Hematopoietic multipotent progenitor cell (in vitro differentiated cells): Measurements from ENCODE around the gene DHX58. TPM values are rescaled to one million over a fixed set of nuclear protein-coding genes. Genes with fewer than 3 reads are reported as not detected.

ENCODE experiments used
- DNase-seq, 3 donors: peaks; one replicate each; pipeline ENCODE4 v3.0.0-alpha.2; 2011 to 2015; ENCODE audit warnings: low read depth in 2 of 3, low spot score in 2 of 3
- total RNA-seq: library from RNA; depleted of rRNA; stranded (reverse); fragments of >200 nt; gene quantifications from one replicate; pipeline ENCODE4 v1.2.3, GENCODE V29; 2012

Gene DHX58
- total RNA-seq, 1 donor, result 47.4 TPM

DNA sequence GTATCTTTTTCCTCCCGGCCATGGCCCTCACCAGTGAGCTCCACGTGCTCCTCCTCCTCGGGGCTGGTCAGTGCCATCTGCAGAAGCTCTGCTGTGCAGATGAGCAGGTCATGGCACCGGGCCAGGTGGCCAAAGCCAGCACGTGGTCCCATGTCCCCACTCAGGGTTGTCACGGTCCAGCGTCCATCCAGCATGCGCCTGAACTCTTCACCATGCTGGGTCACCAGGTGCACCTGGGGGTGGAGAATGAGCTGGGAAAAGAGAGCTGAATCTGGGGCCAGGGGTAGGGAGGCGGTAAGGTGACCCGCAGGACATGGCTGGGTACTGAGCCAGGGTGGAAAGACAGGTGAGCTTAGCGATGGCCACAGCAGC lies 1.3 kb downstream of the DHX58 start:
- DNase-seq, result no peak

DNA sequence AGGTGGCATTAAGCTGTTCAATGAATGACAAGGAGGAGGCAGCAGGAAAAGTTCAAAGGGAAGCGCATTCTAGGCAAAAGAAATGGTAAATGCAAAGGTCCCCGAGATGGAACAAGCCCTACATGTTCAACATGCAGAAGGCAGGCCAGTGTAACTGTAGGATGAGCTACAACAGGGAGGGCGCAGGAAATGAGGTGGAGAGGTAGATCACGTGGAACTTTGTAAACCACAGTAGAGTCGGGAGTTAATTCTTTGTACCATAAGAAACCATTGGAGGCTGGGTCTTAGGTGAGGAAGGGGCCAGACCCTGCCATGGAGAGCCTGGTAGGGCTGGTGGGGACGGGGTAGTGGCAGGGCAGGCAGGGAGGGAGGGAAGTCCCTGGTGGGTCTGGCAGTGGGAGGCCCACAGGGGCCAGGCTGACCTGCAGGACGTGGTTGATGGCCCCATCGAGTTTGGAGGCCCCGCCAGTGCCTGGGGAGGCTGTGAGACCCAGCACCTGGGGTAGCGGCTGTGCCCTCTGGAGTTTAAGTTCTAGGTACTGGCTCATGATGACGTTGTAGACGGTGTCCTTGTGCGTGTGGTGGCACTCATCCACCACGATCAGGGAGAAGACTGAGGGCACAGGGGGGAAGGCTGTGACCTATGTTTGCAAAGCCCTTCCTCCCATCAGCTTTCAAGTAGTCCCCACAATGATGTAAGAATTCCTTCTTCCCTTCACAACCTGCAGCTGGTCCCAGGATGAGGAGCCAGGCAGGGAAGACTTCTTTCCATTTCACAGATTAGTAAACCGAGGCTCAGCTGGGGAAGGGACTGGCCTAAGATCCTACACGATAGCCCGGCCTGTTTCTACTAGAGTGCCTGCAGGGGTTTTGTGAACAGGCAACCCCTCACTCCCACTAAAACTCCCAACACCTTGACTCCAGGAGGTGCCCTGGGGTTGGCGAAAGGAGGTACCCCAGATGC lies 1.9 kb downstream of the DHX58 start:
- DNase-seq, result no peak

DNA sequence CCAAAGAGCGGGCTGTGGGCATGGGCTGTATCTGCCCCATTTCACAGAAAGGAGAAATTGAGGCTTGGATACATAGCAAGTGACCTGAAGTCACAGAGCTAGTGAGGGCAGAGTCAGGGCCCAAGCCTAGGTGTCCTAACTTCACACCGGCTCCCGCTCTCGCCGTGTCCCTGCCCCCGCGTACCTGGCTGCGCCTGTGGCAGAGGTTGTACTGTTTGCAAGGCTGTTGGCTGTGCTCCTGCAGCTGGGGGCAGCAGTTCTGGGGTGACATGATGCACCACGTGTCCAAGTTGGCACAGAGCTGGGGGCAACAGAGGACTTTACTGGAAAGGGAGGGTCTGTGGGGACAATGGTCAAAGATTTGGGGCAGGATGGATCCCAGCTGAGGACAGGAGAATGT lies 3.4 kb downstream of the DHX58 start:
- DNase-seq, result no peak

DNA sequence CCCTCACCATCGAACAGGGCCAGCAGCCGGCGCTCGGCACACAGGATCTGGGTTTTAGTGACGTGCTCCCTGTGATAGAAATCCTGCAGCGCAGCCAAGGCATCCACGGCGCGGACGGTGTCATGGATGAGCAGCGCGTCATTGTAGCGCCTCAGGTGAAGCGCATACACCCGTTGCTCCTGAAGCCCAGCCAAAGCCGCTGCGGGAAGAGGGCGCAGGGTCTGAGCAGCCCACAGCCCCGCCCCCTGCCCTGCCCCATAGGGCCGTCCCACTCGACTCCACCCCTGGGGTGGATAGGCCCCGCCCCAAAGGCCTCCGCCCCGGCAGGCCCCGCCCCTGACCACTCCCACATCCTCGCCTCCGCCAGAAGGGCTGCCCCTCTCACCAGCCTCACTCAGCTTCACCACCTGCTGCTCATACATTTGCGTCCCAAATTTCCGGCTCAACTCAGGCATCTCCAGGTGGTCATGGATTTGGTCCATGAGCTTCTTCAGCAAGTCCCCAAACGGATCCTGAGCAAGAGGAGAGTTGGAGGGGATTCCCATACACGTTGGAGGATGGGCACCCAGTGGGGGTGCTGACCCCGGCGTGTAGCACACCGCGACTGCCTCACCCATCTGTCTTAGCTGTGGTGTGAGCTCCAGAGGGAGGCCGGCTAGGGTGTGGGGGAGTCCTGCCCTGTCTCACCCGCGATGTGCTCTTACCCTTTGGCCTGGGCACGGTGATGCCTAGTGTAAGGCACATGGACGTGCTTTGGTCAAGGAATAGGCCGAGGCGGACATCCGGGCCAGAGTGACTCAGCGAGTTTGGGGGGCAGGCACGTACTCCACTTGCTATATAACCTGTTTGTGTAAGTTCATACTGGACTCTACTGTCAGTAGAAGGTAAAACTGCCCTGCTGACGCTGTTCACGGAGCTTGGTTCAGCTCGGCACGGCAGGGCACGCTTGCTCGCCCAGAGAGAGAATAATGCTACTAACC lies 4.6 kb downstream of the DHX58 start:
- DNase-seq, result peak; percentile 65 to 92 (median 89)

DNA sequence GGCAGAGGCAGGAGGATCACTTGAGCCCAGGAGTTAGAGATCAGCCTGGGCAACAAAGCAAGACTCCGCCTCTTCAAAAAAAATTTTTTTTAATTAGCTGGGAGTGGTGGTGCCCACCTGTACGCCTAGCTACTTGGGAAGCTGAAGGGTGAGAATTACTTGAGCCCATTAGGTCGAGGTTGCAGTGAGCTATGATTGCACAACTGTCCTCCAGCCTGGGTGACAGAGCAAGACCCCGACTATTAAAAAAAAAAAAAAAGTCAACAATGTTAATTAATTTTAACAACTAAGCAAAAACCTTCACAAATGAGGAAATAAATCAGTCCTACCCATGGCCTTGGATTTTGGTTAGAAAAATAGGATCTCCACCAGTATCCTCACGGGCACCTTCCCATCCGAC lies 5.4 kb downstream of the DHX58 start:
- DNase-seq, result no peak

DNA sequence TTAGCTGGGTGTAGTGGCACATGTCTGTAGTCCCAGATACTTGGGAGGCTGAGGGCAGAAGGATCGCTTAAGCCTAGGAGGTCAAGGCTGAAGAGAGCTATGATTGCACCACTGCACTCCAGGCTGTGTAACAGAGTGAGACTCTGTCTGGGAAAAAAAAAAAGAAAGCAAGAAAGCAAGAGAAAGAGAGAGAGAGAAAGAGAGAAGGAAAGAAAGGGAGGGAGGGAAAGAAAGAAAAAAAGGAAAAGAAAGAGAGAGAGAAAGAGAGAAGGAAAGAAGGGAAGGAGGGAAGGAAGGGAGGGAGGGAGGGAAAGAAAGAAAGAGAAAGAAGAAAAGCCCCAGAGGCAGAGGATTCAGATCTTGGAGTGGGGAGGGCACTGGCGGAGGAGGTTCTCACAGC lies 6.5 kb downstream of the DHX58 start:
- DNase-seq, result no peak

DNA sequence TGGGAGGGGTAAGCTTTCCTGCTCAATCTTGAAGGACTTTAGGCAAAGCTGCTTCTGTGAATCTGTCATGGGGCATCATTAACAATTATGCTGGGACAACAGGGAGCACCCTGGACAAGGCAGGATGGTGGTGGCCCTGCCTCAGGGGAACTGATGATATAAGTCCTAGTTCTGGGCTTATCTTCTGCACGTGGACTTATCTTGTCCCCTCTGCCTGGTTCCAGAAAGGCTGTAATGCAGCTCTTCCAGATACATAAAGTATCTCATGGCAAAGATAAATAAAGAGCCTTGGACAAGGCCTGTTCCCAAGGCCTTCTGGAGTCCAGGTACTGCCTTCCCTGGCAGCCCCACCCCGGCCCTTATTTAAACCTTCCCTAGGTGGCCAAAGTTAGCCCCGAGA lies 8.2 kb downstream of the DHX58 start:
- no peak for DNase-seq

DNA sequence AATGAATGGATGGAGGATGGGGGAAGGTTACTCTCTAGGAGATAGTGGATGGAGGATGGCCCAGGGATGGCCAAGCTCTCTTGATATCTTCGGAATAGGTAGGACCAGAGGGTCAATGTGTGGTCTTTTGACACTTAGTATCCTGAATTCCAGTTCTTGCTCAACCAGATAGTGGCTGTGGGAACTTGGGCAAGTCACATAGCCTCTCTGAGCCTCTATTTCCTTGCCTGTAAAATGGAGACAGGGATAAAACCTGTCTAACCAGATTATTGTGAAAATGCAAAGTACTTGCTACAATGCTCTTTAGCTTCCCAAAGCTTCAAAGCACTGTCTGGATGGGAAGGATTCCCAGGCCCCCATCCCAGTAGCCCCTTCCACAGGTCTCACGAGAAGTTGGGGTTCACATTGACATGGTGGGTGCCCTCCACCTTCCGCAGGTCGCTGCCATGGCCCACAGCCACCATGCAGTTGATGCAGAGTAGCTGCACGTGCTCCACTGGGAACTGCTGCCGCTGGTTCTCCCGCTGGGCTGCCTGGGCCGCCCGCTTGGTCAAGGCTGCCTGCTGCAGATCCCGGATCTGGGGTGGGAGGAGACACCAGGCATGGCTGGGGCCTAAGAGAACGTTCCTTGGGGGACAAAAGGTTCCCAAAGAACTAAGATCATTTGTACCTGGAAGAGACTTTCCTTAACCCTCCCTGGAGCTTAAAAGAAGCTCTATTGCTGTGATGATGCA lies 9.1 kb downstream of the DHX58 start:
- DNase-seq, result no peak

DNA sequence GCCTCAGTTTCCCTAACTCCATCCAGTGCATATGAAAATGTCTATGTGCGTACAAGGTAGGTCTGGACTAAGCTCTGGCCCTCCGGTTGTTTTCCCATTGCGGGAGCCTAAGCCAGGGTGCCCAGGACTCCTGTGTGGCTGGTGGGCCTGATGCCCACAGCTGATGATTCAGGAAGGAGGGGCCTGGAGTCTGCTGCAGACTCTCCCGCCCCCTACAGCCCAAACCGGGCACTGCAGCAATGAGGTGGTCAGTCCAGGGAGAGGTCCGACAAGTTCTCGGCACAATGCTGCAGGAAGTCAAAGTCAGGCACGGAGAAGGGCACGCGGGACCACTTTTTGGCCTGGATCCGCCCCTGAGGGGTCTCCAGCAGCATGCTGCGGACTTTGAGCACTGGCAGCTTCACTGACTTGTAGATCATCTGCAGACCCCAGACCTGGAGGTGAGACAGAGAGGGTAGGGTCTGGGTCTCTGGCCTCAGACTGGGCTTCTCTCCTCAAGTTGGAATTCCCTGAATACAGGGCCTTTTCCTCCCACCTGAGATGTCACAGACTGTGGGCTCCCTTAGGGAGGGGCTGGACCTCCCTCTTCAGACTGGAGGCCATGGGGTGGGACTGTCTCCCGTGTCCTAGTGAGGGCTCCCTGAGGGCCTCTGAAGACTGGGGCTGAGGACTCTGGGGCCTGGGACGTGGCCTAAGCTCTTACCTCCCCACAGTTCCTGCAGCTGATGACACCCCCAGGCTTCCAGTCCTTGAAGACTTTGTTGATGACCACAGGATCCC lies 10.8 kb downstream of the DHX58 start:
- DNase-seq, result peak in 2 of 3 donors; percentile 58 to 67

DNA sequence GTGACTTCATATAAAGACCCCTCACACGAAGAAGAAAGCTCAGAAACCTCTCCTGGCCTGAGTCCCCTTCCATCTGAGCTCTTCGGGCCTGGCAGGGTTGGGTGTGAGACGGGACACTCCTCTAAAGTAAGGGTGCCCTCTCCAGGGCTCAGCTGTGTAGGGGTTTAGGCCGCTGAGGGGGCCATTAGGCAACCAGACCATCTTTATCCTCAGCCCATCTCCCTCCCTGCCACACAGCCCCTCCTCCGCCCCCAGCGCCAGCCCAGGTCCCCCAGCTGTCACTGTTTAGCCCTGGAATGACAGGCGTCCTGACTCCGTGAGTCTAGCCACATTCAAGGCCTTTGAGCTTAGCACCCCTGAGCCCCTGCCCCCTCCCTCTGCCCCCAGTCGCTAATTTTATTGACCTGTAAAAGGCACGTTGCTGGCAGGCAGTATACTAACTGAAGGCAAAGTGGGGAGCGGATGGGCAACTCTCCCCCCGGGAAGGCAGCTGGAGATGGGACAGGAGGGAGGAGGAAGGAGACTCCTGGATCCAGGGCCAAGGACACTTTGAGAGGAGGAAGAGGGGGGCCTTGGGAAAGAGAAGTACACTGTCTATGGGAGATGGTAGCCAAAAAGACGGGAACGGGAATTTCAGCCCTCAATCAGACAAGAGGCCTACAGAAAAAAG lies 13.6 kb downstream of the DHX58 start:
- peak in 1 of 3 donors; percentile 15 for DNase-seq

DNA sequence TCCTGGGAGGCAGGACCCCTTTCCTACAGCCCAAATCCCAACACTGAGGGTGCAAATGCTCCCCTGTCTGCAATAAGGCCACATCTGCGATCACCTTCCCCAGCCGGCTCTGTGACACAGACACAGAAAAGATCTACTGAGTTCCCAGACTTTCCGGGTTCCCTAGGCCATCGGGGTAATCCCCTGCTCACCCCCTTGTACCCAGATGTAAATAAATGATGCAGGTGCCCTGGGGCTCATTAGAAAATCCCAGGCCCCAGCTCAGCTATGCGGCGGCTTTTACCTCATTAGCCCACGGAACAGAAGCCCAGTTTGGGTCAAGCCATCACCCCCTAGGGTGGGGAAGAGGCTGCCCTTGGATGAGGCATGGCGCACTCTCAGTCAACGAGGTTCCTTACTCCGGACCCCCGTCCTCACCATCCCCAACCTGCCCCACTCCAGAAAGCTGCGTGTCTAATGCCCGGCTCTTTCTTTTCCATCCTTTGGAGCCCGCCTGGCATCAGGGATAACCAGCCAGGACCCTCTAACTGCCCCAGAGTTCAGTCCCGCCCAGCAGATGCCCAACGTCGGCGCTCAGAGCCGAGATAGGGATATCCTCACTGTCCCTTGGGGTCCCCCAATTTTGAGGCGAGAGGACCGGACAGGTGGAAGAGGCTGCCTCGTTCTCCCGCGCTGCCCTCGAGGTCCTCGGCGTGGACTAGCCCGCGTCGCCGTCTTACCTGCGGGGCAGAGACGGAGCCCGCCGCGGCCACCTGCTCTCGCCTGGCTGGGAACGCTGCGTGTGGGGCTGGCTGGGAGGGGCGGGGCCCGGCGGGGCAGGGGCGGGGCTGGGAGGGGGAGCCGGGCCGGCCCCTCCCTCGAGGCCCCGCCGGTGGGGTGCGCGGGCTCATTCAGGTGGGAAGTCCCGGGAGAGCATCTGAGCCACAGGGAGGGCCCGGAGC lies 14.6 kb downstream of the DHX58 start, which contains the start of gene ZNF385C:
Gene ZNF385C, minus strand, starts transcription at position 783 of the 941 bp plus-strand sequence. CDS start 35,417 bp downstream, outside the sequence.
- peak in 2 of 3 donors; percentile 19 to 52 for DNase-seq

DNA sequence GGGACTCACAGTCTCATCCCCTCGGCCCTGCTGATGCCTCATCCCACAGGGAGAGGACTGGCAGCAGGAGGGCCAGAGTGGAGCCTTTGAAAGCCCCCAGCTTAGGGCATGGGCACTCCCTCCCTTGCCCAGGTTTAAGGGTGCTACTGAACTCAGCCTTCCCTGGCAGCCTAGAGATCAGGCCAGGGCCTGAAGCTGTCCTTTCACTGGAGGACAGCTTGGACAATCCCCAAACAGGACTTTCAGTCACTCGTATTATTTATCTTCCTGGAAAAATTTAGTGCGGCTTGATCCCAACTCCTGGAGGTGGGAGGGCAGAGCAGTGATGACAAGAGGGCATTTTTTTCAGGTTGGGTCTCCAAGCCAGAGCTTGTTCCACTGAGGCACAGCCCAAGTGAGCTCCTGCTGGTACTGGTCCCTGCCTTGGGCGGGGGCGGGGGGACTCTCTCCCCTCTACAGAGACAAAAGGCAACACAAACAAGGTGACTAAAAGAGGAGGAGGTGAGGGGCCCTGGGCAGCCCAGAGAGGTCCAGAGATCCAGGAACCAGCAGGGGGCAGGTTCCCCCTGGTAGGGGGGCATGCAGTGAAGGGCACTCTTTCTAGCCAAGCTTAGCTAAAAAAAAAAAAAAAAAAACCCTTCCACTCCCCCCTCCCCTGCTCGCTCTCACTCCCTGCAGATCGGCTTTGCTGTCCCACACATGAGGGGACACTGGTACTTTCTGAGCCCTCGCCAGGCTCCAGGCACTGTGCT lies 16.0 kb downstream of the DHX58 start:
- no peak for DNase-seq

DNA sequence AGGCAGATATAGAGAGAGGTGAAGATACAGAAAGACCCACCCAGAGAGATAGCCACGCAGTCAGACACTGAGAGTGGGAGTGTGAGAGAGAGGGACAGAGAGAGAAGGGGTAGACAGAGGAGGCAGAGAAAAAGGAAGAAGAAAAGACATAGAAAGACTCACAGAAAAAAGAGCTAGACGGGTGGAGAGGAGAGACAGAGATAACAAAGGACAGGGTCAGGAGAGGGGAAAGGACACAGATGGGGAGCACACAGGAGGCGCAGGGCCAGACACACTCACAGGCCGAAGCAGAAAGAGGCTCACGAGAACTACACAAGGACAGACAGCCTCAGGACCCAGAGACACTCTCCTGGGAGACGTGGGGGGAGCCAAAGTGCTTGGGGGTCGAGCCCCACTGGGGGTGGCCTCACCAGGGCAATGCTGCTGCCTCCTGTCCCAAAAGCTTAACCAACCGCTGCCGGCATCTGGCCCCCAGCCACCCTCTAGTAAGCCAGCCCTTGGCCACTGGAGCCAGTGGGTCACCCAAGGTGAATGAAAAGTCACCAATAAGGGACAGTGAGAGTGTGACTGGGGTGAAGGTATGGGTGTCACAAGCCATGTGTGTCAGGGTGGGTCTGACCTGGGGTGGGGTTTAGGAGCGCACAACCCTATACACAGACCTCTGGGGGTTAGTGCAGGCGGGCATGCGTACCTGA lies 18.0 kb downstream of the DHX58 start:
- no peak for DNase-seq

DNA sequence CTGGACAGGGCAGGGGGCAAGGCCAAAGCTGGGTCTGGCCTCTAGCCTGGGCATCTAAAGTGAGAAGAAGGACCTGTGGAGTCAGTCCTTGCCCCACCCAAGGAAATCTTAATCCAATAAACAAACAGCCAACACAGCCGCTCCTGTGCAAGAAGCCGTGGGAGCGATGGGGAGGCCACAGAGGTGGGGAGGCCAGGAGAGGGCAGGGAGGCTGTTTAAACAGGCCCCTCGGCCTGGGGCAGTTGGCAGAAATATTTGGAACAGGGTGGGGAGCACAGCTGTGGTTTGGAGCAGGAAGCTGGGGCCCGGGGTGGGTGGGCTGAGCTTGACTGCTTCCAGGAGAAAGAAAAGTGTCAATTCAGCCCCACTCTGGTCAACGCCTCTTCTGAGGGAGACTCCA lies 19.6 kb downstream of the DHX58 start:
- no peak for DNase-seq

DNA sequence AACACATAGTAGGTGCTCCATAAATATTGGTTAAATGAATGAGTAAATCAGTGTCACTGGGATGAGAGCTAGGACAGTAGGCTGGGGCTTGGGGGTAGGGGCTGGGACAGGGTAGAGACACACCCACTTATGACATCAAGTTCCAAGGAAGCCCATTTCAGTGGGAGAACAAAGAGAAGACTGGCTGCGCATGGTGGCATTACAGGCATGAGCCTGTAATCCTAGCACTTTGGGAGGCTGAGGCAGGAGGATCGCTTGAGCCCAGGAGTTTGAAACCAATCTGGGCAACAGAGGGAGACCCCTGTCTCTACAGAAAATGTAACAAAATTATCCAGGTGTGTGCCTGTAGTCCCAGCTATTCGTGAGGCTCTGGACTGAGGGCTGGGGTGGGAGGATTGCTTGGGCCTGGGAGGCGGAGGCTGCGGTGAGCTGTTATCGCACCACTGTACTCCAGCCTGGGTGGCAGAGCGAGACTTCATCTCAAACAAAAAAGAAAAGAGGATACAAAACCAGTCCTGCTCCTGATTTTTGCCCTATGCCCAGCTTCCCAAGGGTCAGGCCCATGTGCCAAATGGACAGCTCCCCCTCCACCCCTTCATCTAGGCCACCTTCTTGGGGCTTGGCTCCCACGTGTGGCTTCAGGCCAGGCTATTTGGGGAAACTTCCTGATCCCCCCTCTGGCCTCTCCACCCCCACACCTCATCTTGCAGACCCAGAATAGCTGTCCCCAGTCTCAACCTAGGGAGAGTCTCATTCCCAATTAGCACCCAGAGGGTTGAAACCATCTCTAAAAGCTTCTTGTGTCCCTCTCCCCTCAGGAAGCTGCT lies 21.3 kb downstream of the DHX58 start:
- no peak for DNase-seq

DNA sequence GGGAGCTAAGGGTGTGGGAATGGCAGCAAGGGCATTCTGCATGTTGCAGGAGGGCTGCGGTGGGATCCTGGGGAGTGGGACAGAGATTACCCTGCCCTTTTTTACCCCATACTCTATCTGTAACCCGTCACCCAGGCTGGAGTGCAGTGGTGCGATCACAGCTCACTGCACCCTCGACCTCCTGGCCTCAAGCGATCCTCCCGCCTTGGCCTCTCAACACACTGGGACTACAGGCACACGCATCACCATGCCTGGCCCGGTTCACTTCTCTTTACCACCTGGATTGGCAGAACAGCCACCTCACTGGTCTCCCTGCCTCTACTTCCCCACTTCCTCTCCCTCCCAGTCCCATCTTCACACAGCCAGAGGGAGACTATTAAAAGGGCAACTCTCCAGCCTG lies 23.8 kb downstream of the DHX58 start:
- no peak for DNase-seq
